Gastroesophageal sphincter (tissue), 4 donors: ENCODE data around the gene MYL1. TPM values are rescaled to one million over a fixed set of nuclear protein-coding genes. Genes with fewer than 3 reads are reported as not detected.

ENCODE experiments used
- ATAC-seq: fragments of 150-250 bp; one replicate; pipeline ENCODE4 v1.9.1; 2016; ENCODE audit warnings: mild to moderate bottlenecking, moderate library complexity
- H3K27ac ChIP-seq, 4 donors: fragments of 200-600 bp; sonication (generic) in 3 of 4; 1 replicate in 3 of 4; 2 replicates in 1 of 4; pipeline ENCODE4 v1.5.1; 2016 to 2019
- H3K27me3 ChIP-seq: fragments of 200-600 bp; sonication (generic); one replicate; pipeline ENCODE4 v1.5.1; 2019
- H3K36me3 ChIP-seq, 2 donors: fragments of 200-600 bp; sonication (generic); one replicate each; pipeline ENCODE4 v1.5.1; 2019; ENCODE audit warnings: control low read depth in 1 of 2
- H3K4me1 ChIP-seq, 3 donors: fragments of 200-600 bp; sonication (generic); 1 replicate in 2 of 3; 2 replicates in 1 of 3; pipeline ENCODE4 v1.5.1; 2016 to 2019; ENCODE audit warnings: control low read depth in 2 of 3
- H3K4me3 ChIP-seq, 2 donors: fragments of 200-600 bp; sonication (generic); one replicate each; pipeline ENCODE4 v1.5.1; 2019; ENCODE audit warnings: mild to moderate bottlenecking in 1 of 2, moderate library complexity in 1 of 2
- H3K9me3 ChIP-seq, 3 donors: fragments of 200-600 bp; sonication (generic); one replicate each; pipeline ENCODE4 v1.5.1; 2017 to 2019; ENCODE audit warnings: control low read depth in 2 of 3
- EP300 ChIP-seq: sonication (generic); formaldehyde crosslinking; IDR thresholded peaks from one replicate; pipeline ENCODE4 v1.6.1; 2017; ENCODE audit warnings: antibody characterized with exemption, mild to moderate bottlenecking
- POLR2A ChIP-seq, 2 donors: fragments of 450-650 bp; IDR thresholded peaks; one replicate each; pipeline ENCODE4 v1.6.1; 2017; ENCODE audit warnings: antibody characterized with exemption in 2 of 2, mild to moderate bottlenecking in 2 of 2, moderate library complexity in 1 of 2
- POLR2AphosphoS5 ChIP-seq: sonication (generic); formaldehyde crosslinking; IDR thresholded peaks from one replicate; pipeline ENCODE4 v1.6.1; 2017; ENCODE audit warnings: antibody characterized with exemption
- WGBS, 2 donors: methylation state at CpG; one replicate each; pipeline ENCODE4 v1.1.5; 2018; ENCODE audit warnings: low coverage in 1 of 2; 5-methylcytosine and 5-hydroxymethylcytosine counted together
- total RNA-seq, 4 donors: library from RNA; depleted of rRNA; stranded (reverse); fragments of >200 nt; gene quantifications; one replicate each; pipeline ENCODE4 v1.1.0, GENCODE V29; 2016
- TF ChIP-seq, protein P1 (sequence below), 4 experiments: fragments of 200-600 bp in 2 of 4; fragments of 450-650 bp in 2 of 4; sonication (generic) in 1 of 4; IDR thresholded peaks; one replicate each; pipeline ENCODE4 v1.5.1; 2017 to 2019; ENCODE audit warnings: antibody characterized with exemption in 4 of 4, mild to moderate bottlenecking in 2 of 4, moderate library complexity in 2 of 4

The MYL1 gene
- total RNA-seq, 4 donors from 2014 or later: not detected

DNA sequence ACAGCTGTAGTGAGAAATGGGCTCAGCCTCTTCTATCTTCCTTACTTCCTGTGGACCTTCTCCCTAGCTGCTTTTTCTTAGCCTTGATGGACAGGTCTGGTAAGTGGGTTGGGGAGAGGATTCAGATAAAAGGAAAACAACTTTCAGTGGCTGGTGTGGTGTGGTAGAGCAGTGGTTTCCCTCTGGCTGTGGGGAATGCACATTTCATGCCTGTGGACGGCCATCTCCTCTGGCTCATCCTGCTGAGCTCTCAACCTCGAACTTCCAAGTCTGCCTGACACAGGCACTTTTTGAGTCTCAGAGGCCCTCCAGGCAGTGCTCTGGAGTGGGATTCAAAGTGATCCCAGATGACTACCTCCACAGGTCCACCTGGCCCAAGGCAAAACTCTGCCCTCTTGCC is 51.1 kb downstream of the MYL1 start:
- no peaks in the 10 kb centered on the region for H3K27me3 ChIP-seq
- ATAC-seq: no peak
- no peaks in the 10 kb centered on the region for H3K36me3 ChIP-seq
- H3K9me3 ChIP-seq: no peaks in the 10 kb centered on the region
- no peak overlapping the region for H3K27ac ChIP-seq
- WGBS, 2 donors: 73 to 100% methylated on average over 1 to 2 of the region's 2 CpGs
- no peaks in the 10 kb centered on the region for H3K4me1 ChIP-seq
- TF ChIP-seq POLR2A (IDR thresholded peaks at IDR 0.05) (no peak), POLR2AphosphoS5 (no peak), EP300 (no peak)
- TF ChIP-seq, protein P1, sequence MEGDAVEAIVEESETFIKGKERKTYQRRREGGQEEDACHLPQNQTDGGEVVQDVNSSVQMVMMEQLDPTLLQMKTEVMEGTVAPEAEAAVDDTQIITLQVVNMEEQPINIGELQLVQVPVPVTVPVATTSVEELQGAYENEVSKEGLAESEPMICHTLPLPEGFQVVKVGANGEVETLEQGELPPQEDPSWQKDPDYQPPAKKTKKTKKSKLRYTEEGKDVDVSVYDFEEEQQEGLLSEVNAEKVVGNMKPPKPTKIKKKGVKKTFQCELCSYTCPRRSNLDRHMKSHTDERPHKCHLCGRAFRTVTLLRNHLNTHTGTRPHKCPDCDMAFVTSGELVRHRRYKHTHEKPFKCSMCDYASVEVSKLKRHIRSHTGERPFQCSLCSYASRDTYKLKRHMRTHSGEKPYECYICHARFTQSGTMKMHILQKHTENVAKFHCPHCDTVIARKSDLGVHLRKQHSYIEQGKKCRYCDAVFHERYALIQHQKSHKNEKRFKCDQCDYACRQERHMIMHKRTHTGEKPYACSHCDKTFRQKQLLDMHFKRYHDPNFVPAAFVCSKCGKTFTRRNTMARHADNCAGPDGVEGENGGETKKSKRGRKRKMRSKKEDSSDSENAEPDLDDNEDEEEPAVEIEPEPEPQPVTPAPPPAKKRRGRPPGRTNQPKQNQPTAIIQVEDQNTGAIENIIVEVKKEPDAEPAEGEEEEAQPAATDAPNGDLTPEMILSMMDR (IDR thresholded peaks at IDR 0.05): no peak
- no peak overlapping the region for H3K4me3 ChIP-seq

DNA sequence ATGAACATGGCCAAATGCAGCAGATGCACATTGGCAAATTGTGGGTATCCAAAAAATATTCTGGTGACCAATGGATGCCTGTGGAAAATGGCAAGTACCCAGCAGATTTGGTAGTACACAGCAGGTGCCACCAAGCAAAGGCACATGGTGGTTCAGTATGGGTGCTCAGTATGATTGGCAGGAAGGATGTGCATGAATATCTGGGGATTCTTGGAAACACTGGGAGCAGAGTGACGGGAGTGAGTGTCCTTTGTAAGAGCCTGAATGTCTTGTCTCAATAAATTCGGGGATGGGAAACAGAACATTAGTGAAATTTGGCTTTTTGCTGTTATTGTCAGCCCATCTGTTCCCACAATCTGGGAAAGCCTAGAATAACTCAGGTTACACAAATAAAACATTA is 52.9 kb downstream of the MYL1 start:
- Histone ChIP-seq H3K27ac (no peak overlapping the region), H3K27me3 (no peaks in the 10 kb centered on the region), H3K4me3 (no peak overlapping the region), H3K36me3 (no peaks in the 10 kb centered on the region), H3K4me1 (no peaks in the 10 kb centered on the region), H3K9me3 (no peaks in the 10 kb centered on the region)
- TF ChIP-seq, protein P1 (IDR thresholded peaks at IDR 0.05): no peak
- TF ChIP-seq EP300 (no peak), POLR2AphosphoS5 (no peak), POLR2A (IDR thresholded peaks at IDR 0.05) (no peak)
- 77 to 84% methylated on average over 2 of the region's 2 CpGs for WGBS, 2 donors
- ATAC-seq: no peak

DNA sequence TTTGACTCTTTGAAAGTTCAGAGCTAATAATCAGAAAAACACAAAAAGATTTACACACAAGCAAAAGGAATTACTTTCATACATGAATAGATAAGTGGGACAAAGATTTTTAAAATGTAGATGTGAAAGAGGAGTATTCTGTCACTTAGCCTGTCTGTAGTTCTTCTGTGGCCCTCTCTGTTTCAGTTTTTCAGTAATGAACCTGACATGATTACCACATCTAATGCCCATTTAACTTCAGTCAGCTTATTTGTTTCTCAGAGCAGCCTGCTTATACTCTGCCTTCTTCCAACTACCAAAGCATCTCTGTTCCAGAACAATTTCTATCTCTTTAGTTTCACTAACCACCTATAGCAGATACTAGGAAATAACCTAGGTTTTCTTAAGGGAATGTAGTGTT is 55.3 kb downstream of the MYL1 start:
- Histone ChIP-seq H3K27me3 (no peaks in the 10 kb centered on the region), H3K36me3 (no peaks in the 10 kb centered on the region), H3K4me1 (no peaks in the 10 kb centered on the region), H3K27ac (no peak overlapping the region), H3K9me3 (no peaks in the 10 kb centered on the region), H3K4me3 (no peak overlapping the region)
- no peak for TF ChIP-seq POLR2AphosphoS5
- no peak for TF ChIP-seq EP300
- no peak for TF ChIP-seq POLR2A (IDR thresholded peaks at IDR 0.05)
- TF ChIP-seq, protein P1 (IDR thresholded peaks at IDR 0.05): no peak
- ATAC-seq: no peak

DNA sequence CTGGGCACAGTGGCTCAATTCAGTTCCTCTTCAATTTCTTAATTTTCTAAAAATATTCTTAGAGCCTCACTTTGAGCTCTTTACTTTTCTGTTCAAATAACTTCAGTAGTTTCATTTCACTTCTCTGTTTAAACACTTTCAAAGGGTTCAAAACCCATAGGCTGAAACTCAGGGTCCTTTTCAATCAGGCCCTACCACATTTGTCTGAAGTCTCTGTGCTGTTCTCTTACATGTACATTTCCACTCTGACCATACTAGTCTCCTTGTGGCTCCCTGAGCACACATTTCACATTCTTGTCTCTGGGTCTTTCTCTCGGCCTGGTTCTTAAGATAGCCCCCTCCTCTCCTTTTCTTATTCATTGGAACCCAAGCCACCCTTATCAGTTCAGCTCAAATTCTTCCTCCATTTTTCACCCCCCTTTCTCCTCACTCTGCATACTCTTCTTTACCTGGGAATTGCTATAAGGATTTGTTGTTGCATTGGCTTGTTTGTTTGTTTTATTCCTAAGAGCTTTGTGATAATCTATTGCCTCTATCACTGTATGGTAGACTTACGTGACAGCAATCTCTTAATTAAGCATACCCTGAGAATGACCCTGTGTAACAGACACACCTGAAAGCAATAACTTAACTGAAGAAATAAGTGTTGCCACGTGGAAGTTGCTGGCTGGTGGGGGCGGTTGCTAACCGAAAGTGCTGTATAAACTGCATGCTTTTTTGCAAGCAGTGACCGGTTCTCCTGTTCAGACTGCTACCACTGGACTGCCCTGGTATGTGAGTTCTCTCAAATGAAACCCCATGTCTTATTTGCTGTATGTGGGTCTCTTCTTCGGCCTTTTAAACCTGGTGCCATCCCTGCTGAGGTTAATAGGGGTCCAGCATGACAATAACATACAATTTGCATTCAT is 62.0 kb downstream of the MYL1 start:
- TF ChIP-seq POLR2A (IDR thresholded peaks at IDR 0.05) (no peak), EP300 (no peak), POLR2AphosphoS5 (no peak)
- TF ChIP-seq, protein P1 (IDR thresholded peaks at IDR 0.05): no peak
- H3K4me3 ChIP-seq: no peak overlapping the region
- H3K36me3 ChIP-seq: no peaks in the 10 kb centered on the region
- no peak overlapping the region for H3K27ac ChIP-seq
- no peaks in the 10 kb centered on the region for H3K9me3 ChIP-seq
- H3K27me3 ChIP-seq: no peaks in the 10 kb centered on the region
- no peak for ATAC-seq
- WGBS, 2 donors: 60 to 73% methylated on average over 2 to 6 of the region's 7 CpGs
- no peaks in the 10 kb centered on the region for H3K4me1 ChIP-seq

DNA sequence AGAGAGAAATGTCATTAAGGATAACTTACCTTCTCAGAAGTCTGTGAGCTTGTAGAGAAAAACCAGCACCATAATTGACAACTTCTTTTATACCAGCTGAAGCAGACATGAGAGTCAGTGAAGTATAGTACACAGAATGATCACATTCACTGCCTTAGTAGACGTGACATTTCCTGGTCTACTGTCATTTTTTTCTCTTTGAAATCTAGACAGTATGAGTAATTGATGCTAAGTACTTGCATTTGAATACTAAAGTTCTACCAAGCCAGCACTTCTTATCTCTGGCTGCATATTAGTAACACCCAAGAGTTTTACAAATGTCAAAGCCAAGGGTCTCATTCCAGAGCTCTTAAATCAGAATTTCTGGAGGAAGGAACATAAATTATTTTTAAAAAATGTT is 64.4 kb downstream of the MYL1 start:
- WGBS, 2 donors: 10 to 15% methylated on average over 1 of the region's 1 CpG
- no peak overlapping the region for H3K27ac ChIP-seq
- H3K4me3 ChIP-seq: no peak overlapping the region
- no peaks in the 10 kb centered on the region for H3K27me3 ChIP-seq
- no peak for TF ChIP-seq EP300
- no peak for TF ChIP-seq POLR2AphosphoS5
- TF ChIP-seq POLR2A (IDR thresholded peaks at IDR 0.05): no peak
- TF ChIP-seq, protein P1 (IDR thresholded peaks at IDR 0.05): no peak
- no peaks in the 10 kb centered on the region for H3K4me1 ChIP-seq
- no peak for ATAC-seq
- H3K9me3 ChIP-seq: no peaks in the 10 kb centered on the region
- H3K36me3 ChIP-seq: no peaks in the 10 kb centered on the region
